ENCODE results near the gene CA6.

CA6 gene

GRCh38 chr1:8937701-8938100 lies 8.0 kb upstream of the CA6 start:
- no peaks in the 10 kb centered on the region for H3K79me2 ChIP-seq (ENCODE audit: insufficient read depth, low read depth)
- H3K4me3 ChIP-seq (IDR thresholded peaks at IDR 0.05; ENCODE audit: insufficient read depth, low read depth, low read length) = no peak overlapping the region
- no peaks in the 10 kb centered on the region for H3K4me1 ChIP-seq (ENCODE audit: low read depth, poor library complexity, severe bottlenecking)
- no peaks in the 10 kb centered on the region for H4K20me1 ChIP-seq (ENCODE audit: insufficient read depth)
- no peaks in the 10 kb centered on the region for H3K36me3 ChIP-seq (ENCODE audit: insufficient read depth)
- H3K27me3 ChIP-seq (ENCODE audit: insufficient read depth, low read depth) = no peaks in the 10 kb centered on the region
- H3K27ac ChIP-seq = no peak overlapping the region
- no peak overlapping the region for H3K4me2 ChIP-seq
- no peak overlapping the region for H2AFZ ChIP-seq (ENCODE audit: low read depth)
- no peak for TF ChIP-seq CTCF (conservative IDR thresholded peaks at IDR 0.05; ENCODE audit: low read depth, low read length)
- H3K9ac ChIP-seq = no peak overlapping the region

DNA sequence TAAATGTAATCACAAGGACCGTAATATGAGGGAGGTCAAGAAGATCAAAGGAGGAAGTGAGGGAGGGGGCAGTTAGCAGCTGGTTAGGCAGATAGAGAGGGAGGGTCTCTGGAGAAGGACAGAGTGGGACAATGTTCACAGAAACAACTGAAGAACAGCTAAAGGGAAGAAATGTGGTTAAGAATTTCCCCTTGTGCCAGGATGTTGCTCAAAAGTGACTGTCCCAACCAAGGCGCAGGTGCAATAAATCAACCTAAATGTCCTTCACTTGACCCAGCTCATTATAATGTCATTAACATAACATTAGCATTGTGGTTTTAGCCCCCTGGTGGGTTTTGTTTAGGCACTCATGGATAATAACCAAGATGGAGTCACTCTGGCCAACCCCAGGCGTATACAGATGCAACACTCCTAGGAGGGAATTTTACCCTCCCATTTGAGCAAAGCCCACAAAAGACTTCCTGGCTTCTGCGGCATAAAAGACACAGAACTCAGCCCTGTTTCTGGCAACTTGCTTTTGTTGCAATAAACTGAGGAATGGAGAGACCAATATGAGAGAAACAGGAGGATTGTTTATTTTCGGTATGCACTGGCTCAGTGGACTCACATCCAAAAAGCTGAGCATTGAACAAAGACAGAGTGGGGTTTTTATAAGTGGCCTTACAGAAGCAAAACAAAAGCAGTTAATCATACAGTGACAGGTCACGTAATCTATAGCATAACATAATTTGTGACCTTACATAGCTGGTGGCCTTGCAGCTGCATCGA lies 7.3 kb upstream of the CA6 start:
- no peaks in the 10 kb centered on the region for H3K4me1 ChIP-seq (ENCODE audit: low read depth, poor library complexity, severe bottlenecking)
- no peaks in the 10 kb centered on the region for H3K27me3 ChIP-seq (ENCODE audit: insufficient read depth, low read depth)
- no peak overlapping the region for H3K27ac ChIP-seq
- no peak for TF ChIP-seq CTCF (conservative IDR thresholded peaks at IDR 0.05; ENCODE audit: low read depth, low read length)
- H2AFZ ChIP-seq (ENCODE audit: low read depth) = no peak overlapping the region
- H3K79me2 ChIP-seq (ENCODE audit: insufficient read depth, low read depth) = no peaks in the 10 kb centered on the region
- H3K9ac ChIP-seq = no peak overlapping the region
- H3K4me2 ChIP-seq = no peak overlapping the region
- no peaks in the 10 kb centered on the region for H3K36me3 ChIP-seq (ENCODE audit: insufficient read depth)
- H4K20me1 ChIP-seq (ENCODE audit: insufficient read depth) = no peaks in the 10 kb centered on the region
- no peak overlapping the region for H3K4me3 ChIP-seq (IDR thresholded peaks at IDR 0.05; ENCODE audit: insufficient read depth, low read depth, low read length)

GRCh38 chr1:8939000-8939265 lies 6.7 kb upstream of the CA6 start:
- H3K27me3 ChIP-seq (ENCODE audit: insufficient read depth, low read depth) = no peaks in the 10 kb centered on the region
- H3K36me3 ChIP-seq (ENCODE audit: insufficient read depth) = no peaks in the 10 kb centered on the region
- H3K79me2 ChIP-seq (ENCODE audit: insufficient read depth, low read depth) = no peaks in the 10 kb centered on the region
- no peaks in the 10 kb centered on the region for H3K4me1 ChIP-seq (ENCODE audit: low read depth, poor library complexity, severe bottlenecking)
- no peak overlapping the region for H3K9ac ChIP-seq
- H3K4me2 ChIP-seq = no peak overlapping the region
- no peak overlapping the region for H2AFZ ChIP-seq (ENCODE audit: low read depth)
- no peak for TF ChIP-seq CTCF (conservative IDR thresholded peaks at IDR 0.05; ENCODE audit: low read depth, low read length)
- no peak overlapping the region for H3K27ac ChIP-seq
- H3K4me3 ChIP-seq (IDR thresholded peaks at IDR 0.05; ENCODE audit: insufficient read depth, low read depth, low read length) = no peak overlapping the region
- H4K20me1 ChIP-seq (ENCODE audit: insufficient read depth) = no peaks in the 10 kb centered on the region

GRCh38 chr1:8939362-8939995 lies 6.2 kb upstream of the CA6 start:
- Histone ChIP-seq H4K20me1 (ENCODE audit: insufficient read depth) (no peaks in the 10 kb centered on the region), H2AFZ (ENCODE audit: low read depth) (no peak overlapping the region), H3K9ac (no peak overlapping the region), H3K27me3 (ENCODE audit: insufficient read depth, low read depth) (no peaks in the 10 kb centered on the region), H3K79me2 (ENCODE audit: insufficient read depth, low read depth) (no peaks in the 10 kb centered on the region), H3K4me1 (ENCODE audit: low read depth, poor library complexity, severe bottlenecking) (no peaks in the 10 kb centered on the region), H3K4me3 (IDR thresholded peaks at IDR 0.05; ENCODE audit: insufficient read depth, low read depth, low read length) (no peak overlapping the region), H3K36me3 (ENCODE audit: insufficient read depth) (no peaks in the 10 kb centered on the region), H3K27ac (no peak overlapping the region), H3K4me2 (no peak overlapping the region)
- no peak for TF ChIP-seq CTCF (conservative IDR thresholded peaks at IDR 0.05; ENCODE audit: low read depth, low read length)

Measured in KMS-11 (cell line).